K562 (cell line): ENCODE data around the gene RASD2. TPM values are rescaled to one million over a fixed set of nuclear protein-coding genes. Genes with fewer than 3 reads are reported as not detected.

ENCODE experiments used
- ATAC-seq: fragments of 200-7000 bp; cut with Tn5 transposase; 3 replicates; pipeline ENCODE4 v1.9.1; 2020; ENCODE audit warnings: moderate library complexity
- BruUV-seq: library from RNA; stranded (reverse); fragments of 400-500 nt; replicated peaks from 2 replicates; lab custom pipeline; 2021; lab: Mats Ljungman, UMichigan
- CTCF ChIA-PET: fragments of 300-600 bp; formaldehyde crosslinking; extraction: SDS; loops from one replicate; lab custom pipeline; 2021; ENCODE audit warnings: low intra/inter-chr PET ratio; lab: Yijun Ruan, JAX
- POLR2A ChIA-PET: fragments of 300-600, 350-650 bp; sonication (Branson Sonifier 250); formaldehyde crosslinking; extraction: SDS; loops from one replicate; lab custom pipeline; 2021; ENCODE audit warnings: antibody characterized with exemption, inconsistent platforms; lab: Yijun Ruan, JAX
- DNase-seq, 4 experiments: peaks; one replicate each; pipeline versions ENCODE4 v3.0.0 to v3.0.0-alpha.2; 2011 to 2018; ENCODE audit warnings: low spot score in 3 of 4, mixed read lengths in 3 of 4; ENCODE audit errors: extremely low read depth in 1 of 4
- FAIRE-seq: peaks from 2 replicates; lab custom pipeline; 2011; peaks lifted over from hg19 to GRCh38; lab: Jason Lieb, UNC
- H2AFZ ChIP-seq: 2 replicates; pipeline ENCODE4 v1.6.0; 2011; ENCODE audit warnings: low read depth, low read length, control low read depth, inconsistent platforms
- H3K27ac ChIP-seq: fragments of 200-600 bp; 3 replicates; pipeline ENCODE4 v1.8.0; 2011; ENCODE audit warnings: low read depth, mild to moderate bottlenecking, control low read depth, inconsistent platforms, low read length, moderate library complexity, mixed read lengths; ENCODE audit errors: extremely low read depth
- H3K27me3 ChIP-seq, 2 experiments: fragments of 300-600 bp in 1 of 2; 2 replicates in 1 of 2; 3 replicates in 1 of 2; pipeline versions ENCODE4 v1.6.0 to v1.8.0; 2011; ENCODE audit warnings: inconsistent platforms in 2 of 2, low read length in 2 of 2, mild to moderate bottlenecking in 1 of 2, mixed read lengths in 1 of 2, moderate library complexity in 1 of 2; ENCODE audit not compliant: control insufficient read depth in 2 of 2, insufficient read depth in 2 of 2
- H3K36me3 ChIP-seq: fragments of 300-600 bp; 3 replicates; pipeline ENCODE4 v1.8.0; 2011; ENCODE audit warnings: mild to moderate bottlenecking, low read length, inconsistent platforms; ENCODE audit not compliant: control insufficient read depth, insufficient read depth
- H3K4me1 ChIP-seq, 2 experiments: fragments of 200-600 bp in 1 of 2; replicated peaks in 1 of 2; 2 replicates in 1 of 2; 3 replicates in 1 of 2; pipeline versions ENCODE4 v1.5.1 to v1.8.0; 2011; ENCODE audit warnings: inconsistent platforms in 2 of 2, low read length in 2 of 2, mild to moderate bottlenecking in 1 of 2, mixed read lengths in 1 of 2, moderate library complexity in 1 of 2; ENCODE audit not compliant: control insufficient read depth in 2 of 2, insufficient read depth in 2 of 2
- H3K4me2 ChIP-seq: 2 replicates; pipeline ENCODE4 v1.6.1; 2011; ENCODE audit warnings: low read length, control low read depth, inconsistent platforms, mixed read lengths; ENCODE audit not compliant: insufficient read depth
- H3K4me3 ChIP-seq: fragments of 200-600 bp; sonication (generic), shearing (Covaris generic); 2 replicates; pipeline ENCODE4 v1.5.1; 2016; ENCODE audit warnings: control low read depth, inconsistent platforms
- H3K79me2 ChIP-seq: fragments of 200-600 bp; 3 replicates; pipeline ENCODE4 v1.8.0; 2011; ENCODE audit warnings: low read length, inconsistent platforms; ENCODE audit not compliant: control insufficient read depth, insufficient read depth
- H3K9ac ChIP-seq, 2 experiments: 2 replicates each; pipeline versions ENCODE4 v1.6.0 to v1.6.1; 2011; ENCODE audit warnings: low read depth in 2 of 2, low read length in 2 of 2, control low read depth in 1 of 2, inconsistent platforms in 1 of 2, mild to moderate bottlenecking in 1 of 2, mixed read lengths in 1 of 2; ENCODE audit not compliant: insufficient read depth in 1 of 2
- H3K9me1 ChIP-seq: one replicate; pipeline ENCODE4 v1.6.0; 2011; ENCODE audit warnings: inconsistent platforms, mild to moderate bottlenecking, low read length, moderate library complexity; ENCODE audit not compliant: control insufficient read depth, insufficient read depth
- H3K9me3 ChIP-seq: replicated peaks from 2 replicates; pipeline ENCODE4 v1.5.1; 2011; ENCODE audit warnings: low read depth, low read length, inconsistent platforms; ENCODE audit not compliant: control insufficient read depth, insufficient read depth
- H4K20me1 ChIP-seq: replicated peaks from 2 replicates; pipeline ENCODE4 v1.6.1; 2011; ENCODE audit warnings: low read length, inconsistent platforms, mixed read lengths; ENCODE audit not compliant: control insufficient read depth, insufficient read depth
- CCAR2 ChIP-seq: fragments of 200-400 bp; formaldehyde crosslinking; IDR thresholded peaks from 2 replicates; pipeline ENCODE4 v1.6.1; 2017; ENCODE audit warnings: mild to moderate bottlenecking, low read depth, low read length
- KDM4B ChIP-seq, 2 experiments: fragments of 450-650 bp in 1 of 2; sonication (generic) in 1 of 2; IDR thresholded peaks; 2 replicates each; pipeline ENCODE4 v1.6.1; 2016 to 2017; ENCODE audit warnings: borderline replicate concordance in 2 of 2, antibody characterized with exemption in 1 of 2, low read depth in 1 of 2, mild to moderate bottlenecking in 1 of 2
- RBM25 ChIP-seq: fragments of 200-400 bp; formaldehyde crosslinking; IDR thresholded peaks from 2 replicates; pipeline ENCODE4 v1.6.1; 2018; ENCODE audit warnings: low read length, low read depth, moderate library complexity; ENCODE audit not compliant: severe bottlenecking
- WGBS: fragments of 100-300 bp; shearing (Covaris generic); methylation state at CpG from one replicate; pipeline ENCODE4 v1.1.6; 2016; ENCODE audit warnings: low coverage, mixed read lengths; ENCODE audit not compliant: insufficient coverage; ENCODE audit errors: missing lambda C conversion rate; 5-methylcytosine and 5-hydroxymethylcytosine counted together
- in situ Hi-C: fragments of 300-500 bp; cut with MboI; formaldehyde crosslinking; loops from 4 replicates; pipeline ENCODE4 v1.15.0; 2018; ENCODE audit warnings: inconsistent platforms, mixed read lengths
- intact Hi-C: fragments of 100-400 bp; cut with micrococcal nuclease; formaldehyde crosslinking; loops from 2 replicates; pipeline ENCODE4 v1.14.2; 2022
- polyA plus RNA-seq, 8 experiments: library from polyadenylated mRNA; depleted of rRNA in 4 of 8; stranded (reverse) in 5 of 8; unstranded in 3 of 8; fragments of >200 nt; fragmentation: Nextera tagmentation in 2 of 8; fragmentation: Illumina TruSeq in 1 of 8; extraction: Ambion mirVana in 2 of 8; extraction: Trizol in 1 of 8; gene quantifications; 2 replicates each; pipeline versions ENCODE4 v1.2.1 to v1.2.3, GENCODE V29; 2011 to 2014; ENCODE audit warnings: inconsistent platforms in 1 of 8, missing spikeins in 1 of 8
- total RNA-seq, 7 experiments: library from RNA; depleted of rRNA in 6 of 7; stranded (reverse); fragments of >200 nt in 6 of 7; fragmentation: Illumina TruSeq in 2 of 7; extraction: Trizol in 2 of 7; gene quantifications; 2 replicates each; pipeline versions ENCODE4 v1.2.1 to v1.2.3, GENCODE V29; 2011 to 2021; ENCODE audit warnings: low replicate concordance in 1 of 7
- TF ChIP-seq, protein P1 (sequence below): fragments of 250-450 bp; sonication (Bioruptor Pico); IDR thresholded peaks from 2 replicates; pipeline ENCODE4 v1.5.0; 2021; ENCODE audit warnings: mild to moderate bottlenecking, moderate library complexity
- TF ChIP-seq, protein P2 (sequence below): fragments of 150-350 bp; conservative IDR thresholded peaks from 2 replicates; pipeline ENCODE4 v1.6.1; 2014; ENCODE audit warnings: low read length
- TF ChIP-seq, protein P3 (sequence below): sonication (generic); formaldehyde crosslinking; IDR thresholded peaks from 2 replicates; pipeline ENCODE4 v1.8.1; 2023; ENCODE audit warnings: missing genetic modification reagents, mild to moderate bottlenecking, borderline replicate concordance

Gene RASD2
- total and polyA plus RNA-seq, 9 of the 15 experiments (the other 6 are each of a cell fraction or from before 2014, with no cell fraction given): 0.05 TPM; not detected in 8

GRCh38 chr22:35524966-35525686 is 15.5 kb upstream of the RASD2 start:
- Histone ChIP-seq H3K4me3 (no peak overlapping the region), H3K9ac (no peak overlapping the region), H3K4me2 (no peak overlapping the region), H3K9me1 (no peaks in the 10 kb centered on the region), H3K9me3 (no peaks in the 10 kb centered on the region), H2AFZ (no peak overlapping the region), H3K27me3 (peaks cover 0 to 19% of the 10 kb centered on the region in 2 experiments; a peak in 2 of 5 replicates), H3K27ac (no peak overlapping the region), H3K4me1 (peaks cover 8 to 10% of the 10 kb centered on the region in 2 experiments; a peak in 3 of 5 replicates), H3K36me3 (no peaks in the 10 kb centered on the region), H3K79me2 (no peaks in the 10 kb centered on the region), H4K20me1 (peaks cover 5% of the 10 kb centered on the region; the same call in 1 of the 2 replicates)
- ChIA-PET CTCF (no interaction called here), POLR2A (no interaction called here)
- BruUV-seq: no TSS peak
- no peak for DNase-seq
- FAIRE-seq: no peak
- intact Hi-C loops: no loop called here
- ATAC-seq: no peak
- 0% methylated on average over 2 of the region's 14 CpGs for whole genome bisulfite sequencing
- in situ Hi-C loops: no loop called here
- TF ChIP-seq KDM4B (IDR thresholded peaks at IDR 0.05; ENCODE audit: borderline replicate concordance in 2 of 2, low read depth in 1 of 2) (no peak), CCAR2 (no peak), RBM25 (peak; percentile 63)
- TF ChIP-seq, protein P1, sequence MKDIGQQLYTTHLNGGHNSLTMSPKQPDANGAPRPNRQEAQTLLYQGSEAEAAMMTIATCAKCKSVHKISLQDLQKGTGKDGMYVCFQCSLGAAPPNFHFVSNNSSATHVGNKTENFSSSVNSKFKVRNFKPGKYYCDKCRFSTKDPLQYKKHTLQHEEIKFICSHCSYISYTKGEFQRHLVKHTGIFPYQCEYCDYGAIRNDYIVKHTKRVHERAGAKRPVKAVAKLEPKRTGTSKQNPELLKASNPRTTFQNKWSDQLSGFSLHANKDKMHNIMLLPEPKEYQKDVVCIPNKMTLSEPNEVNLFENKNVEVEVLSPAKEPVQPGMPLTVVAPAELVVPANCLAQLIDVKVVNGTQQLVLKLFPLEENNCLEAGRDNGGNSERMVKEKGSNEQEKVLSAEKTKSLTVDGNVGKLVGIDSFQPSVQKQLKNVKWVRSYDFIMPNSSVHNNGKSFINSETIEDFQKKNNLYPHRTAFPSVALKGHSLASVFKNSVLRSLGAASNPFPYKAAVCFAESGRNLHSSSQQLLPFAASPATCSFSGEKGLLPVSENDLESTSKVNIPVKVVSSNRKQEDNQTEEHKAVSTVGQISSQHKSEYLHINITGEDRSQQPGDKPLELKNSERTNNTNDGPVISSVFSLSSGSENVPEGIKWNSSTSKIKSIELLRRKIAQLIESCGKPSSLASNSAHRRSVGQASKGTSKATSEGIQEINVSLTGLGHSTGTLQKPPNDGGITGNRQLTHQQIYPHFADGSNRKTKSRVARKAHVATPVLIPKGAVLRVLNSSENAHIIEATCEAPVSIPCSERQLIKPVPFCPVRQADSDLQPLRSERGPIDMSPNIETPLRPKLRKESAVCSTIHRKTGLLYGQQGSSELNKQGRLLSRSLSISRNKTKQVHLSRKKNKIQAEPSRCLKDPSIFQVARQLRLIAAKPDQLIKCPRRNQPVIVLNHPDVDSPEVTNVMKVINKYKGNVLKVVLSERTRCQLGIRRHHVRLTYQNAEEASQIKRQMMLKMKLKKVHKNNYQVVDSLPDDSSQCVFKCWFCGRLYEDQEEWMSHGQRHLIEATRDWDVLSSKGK: no peak
- TF ChIP-seq, protein P2, sequence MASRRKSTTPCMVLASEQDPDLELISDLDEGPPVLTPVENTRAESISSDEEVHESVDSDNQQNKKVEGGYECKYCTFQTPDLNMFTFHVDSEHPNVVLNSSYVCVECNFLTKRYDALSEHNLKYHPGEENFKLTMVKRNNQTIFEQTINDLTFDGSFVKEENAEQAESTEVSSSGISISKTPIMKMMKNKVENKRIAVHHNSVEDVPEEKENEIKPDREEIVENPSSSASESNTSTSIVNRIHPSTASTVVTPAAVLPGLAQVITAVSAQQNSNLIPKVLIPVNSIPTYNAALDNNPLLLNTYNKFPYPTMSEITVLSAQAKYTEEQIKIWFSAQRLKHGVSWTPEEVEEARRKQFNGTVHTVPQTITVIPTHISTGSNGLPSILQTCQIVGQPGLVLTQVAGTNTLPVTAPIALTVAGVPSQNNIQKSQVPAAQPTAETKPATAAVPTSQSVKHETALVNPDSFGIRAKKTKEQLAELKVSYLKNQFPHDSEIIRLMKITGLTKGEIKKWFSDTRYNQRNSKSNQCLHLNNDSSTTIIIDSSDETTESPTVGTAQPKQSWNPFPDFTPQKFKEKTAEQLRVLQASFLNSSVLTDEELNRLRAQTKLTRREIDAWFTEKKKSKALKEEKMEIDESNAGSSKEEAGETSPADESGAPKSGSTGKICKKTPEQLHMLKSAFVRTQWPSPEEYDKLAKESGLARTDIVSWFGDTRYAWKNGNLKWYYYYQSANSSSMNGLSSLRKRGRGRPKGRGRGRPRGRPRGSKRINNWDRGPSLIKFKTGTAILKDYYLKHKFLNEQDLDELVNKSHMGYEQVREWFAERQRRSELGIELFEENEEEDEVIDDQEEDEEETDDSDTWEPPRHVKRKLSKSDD: no peak
- TF ChIP-seq, protein P3, sequence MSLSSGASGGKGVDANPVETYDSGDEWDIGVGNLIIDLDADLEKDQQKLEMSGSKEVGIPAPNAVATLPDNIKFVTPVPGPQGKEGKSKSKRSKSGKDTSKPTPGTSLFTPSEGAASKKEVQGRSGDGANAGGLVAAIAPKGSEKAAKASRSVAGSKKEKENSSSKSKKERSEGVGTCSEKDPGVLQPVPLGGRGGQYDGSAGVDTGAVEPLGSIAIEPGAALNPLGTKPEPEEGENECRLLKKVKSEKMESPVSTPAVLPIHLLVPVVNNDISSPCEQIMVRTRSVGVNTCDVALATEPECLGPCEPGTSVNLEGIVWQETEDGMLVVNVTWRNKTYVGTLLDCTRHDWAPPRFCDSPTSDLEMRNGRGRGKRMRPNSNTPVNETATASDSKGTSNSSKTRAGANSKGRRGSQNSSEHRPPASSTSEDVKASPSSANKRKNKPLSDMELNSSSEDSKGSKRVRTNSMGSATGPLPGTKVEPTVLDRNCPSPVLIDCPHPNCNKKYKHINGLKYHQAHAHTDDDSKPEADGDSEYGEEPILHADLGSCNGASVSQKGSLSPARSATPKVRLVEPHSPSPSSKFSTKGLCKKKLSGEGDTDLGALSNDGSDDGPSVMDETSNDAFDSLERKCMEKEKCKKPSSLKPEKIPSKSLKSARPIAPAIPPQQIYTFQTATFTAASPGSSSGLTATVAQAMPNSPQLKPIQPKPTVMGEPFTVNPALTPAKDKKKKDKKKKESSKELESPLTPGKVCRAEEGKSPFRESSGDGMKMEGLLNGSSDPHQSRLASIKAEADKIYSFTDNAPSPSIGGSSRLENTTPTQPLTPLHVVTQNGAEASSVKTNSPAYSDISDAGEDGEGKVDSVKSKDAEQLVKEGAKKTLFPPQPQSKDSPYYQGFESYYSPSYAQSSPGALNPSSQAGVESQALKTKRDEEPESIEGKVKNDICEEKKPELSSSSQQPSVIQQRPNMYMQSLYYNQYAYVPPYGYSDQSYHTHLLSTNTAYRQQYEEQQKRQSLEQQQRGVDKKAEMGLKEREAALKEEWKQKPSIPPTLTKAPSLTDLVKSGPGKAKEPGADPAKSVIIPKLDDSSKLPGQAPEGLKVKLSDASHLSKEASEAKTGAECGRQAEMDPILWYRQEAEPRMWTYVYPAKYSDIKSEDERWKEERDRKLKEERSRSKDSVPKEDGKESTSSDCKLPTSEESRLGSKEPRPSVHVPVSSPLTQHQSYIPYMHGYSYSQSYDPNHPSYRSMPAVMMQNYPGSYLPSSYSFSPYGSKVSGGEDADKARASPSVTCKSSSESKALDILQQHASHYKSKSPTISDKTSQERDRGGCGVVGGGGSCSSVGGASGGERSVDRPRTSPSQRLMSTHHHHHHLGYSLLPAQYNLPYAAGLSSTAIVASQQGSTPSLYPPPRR (CRISPR knock-in tag): no peak
